ENCODE results near the gene CATSPERB. TPM values are rescaled to one million over a fixed set of nuclear protein-coding genes. Genes with fewer than 3 reads are reported as not detected.

The CATSPERB gene
- total RNA-seq, 4 donors from 2014 or later = 0.84 to 3.9 (median 2.0) TPM; not detected in 1

DNA sequence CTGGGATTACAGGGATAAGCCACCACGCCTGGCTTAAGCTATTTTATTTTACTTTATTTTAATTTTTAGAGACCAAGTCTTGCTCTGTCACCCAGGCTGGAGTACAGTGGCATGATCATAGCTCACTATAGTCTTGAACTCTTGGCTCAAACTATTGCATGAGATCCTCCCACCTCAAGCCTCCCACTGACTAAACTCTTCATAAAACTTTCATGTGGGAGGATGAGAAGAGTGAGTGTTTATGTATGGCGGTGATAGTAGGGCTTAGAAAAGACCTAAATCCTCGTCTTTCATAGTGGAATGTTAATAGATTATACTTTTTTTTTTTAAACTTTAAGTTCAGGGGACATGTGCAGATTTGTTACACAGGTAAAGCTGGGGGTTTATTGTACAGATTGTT, 198.3 kb downstream of the CATSPERB start:
- H3K4me3 ChIP-seq = no peak overlapping the region
- H3K27me3 ChIP-seq = no peaks in the 10 kb centered on the region
- WGBS, 2 donors = 64 to 73% methylated on average over 3 of the region's 3 CpGs
- no peaks in the 10 kb centered on the region for H3K36me3 ChIP-seq
- H3K9me3 ChIP-seq = peaks cover 0 to 2% (median 0%) of the 10 kb centered on the region in 4 donors
- no peak overlapping the region for H3K27ac ChIP-seq
- H3K4me1 ChIP-seq = no peaks in the 10 kb centered on the region
- TF ChIP-seq POLR2A (IDR thresholded peaks at IDR 0.05) (no peak), EP300 (IDR thresholded peaks at IDR 0.05) (no peak)
- TF ChIP-seq, protein P1, sequence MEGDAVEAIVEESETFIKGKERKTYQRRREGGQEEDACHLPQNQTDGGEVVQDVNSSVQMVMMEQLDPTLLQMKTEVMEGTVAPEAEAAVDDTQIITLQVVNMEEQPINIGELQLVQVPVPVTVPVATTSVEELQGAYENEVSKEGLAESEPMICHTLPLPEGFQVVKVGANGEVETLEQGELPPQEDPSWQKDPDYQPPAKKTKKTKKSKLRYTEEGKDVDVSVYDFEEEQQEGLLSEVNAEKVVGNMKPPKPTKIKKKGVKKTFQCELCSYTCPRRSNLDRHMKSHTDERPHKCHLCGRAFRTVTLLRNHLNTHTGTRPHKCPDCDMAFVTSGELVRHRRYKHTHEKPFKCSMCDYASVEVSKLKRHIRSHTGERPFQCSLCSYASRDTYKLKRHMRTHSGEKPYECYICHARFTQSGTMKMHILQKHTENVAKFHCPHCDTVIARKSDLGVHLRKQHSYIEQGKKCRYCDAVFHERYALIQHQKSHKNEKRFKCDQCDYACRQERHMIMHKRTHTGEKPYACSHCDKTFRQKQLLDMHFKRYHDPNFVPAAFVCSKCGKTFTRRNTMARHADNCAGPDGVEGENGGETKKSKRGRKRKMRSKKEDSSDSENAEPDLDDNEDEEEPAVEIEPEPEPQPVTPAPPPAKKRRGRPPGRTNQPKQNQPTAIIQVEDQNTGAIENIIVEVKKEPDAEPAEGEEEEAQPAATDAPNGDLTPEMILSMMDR (IDR thresholded peaks at IDR 0.05) = no peak
- no peak for DNase-seq (ENCODE audit: low spot score in 2 of 2)

Small RNA genes lying within 50 kb of the gene (small RNA-seq; reads per million reads assigned to genes)
- gene AL133373.1 (not detected), gene POLR3GP1 (not detected), gene RF00012 (not detected)

Other genes starting within 250 kb of the CATSPERB start
- 100 to 1,000 TPM in 1 of 4 donors, 10 to 100 TPM in 3; 63.3 to 104 (median 80.2) TPM for gene PPP4R3A, start 221.8 kb downstream of the CATSPERB start, total RNA-seq
- 10 to 100 TPM; 23.4 to 35.2 (median 25.7) TPM for gene TC2N, start 135.4 kb upstream of the CATSPERB start, total RNA-seq
- gene FBLN5, start 215.6 kb upstream of the CATSPERB start, total RNA-seq = 100 to 1,000 TPM; 109 to 215 (median 186) TPM

Measured in tibial nerve (tissue), 4 donors.